ENCODE data around the gene C6orf47. TPM values are rescaled to one million over a fixed set of nuclear protein-coding genes. Genes with fewer than 3 reads are reported as not detected.

The C6orf47 gene
- polyA plus RNA-seq, 1 donor from 2014 or later, result 28.1 TPM

- Mint-ChIP-seq H3K27ac (peak overlapping the region; percentile 94 to 98 (median 95)), H3K9me3 (peaks cover 0 to 2% (median 0%) of the 10 kb centered on the region in 3 donors), H3K4me1 (peaks cover 19 to 23% (median 19%) of the 10 kb centered on the region in 3 donors)
Observed at GRCh38 chr6:31621991-31622390, 38.6 kb downstream of the C6orf47 start.

DNA sequence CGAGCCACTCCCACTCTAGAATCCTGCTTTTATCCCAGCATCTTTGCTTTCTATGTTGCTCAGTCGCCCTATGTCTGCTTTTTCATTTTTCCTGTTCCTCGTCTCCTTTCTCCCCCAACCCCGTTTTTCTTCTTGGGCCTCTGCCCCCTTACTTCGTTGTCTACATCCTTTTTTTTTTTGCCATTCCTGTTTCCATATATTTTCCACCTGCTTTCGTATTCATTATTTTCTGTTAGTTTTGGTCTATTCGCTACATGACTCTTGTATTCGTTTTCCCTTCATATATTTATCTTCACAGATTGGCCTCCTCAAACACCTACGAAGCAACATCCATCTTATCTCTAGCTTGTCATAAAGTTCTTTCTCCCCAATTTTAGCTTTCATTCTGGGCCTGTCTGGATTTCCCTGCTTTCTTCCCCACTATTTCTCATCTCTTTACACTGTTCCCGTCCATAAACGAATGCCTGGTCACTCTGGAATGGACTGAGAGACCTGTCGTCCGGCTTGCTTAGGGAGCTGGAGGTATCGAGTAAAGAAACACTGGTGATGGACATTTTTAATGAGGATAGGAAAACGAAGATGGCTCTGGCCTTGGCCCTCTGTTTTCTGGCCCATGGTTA, 39.1 kb downstream of the C6orf47 start:
- H3K9me3 Mint-ChIP-seq, result peaks cover 0 to 2% (median 0%) of the 10 kb centered on the region in 3 donors
- H3K36me3 Mint-ChIP-seq, result no peaks in the 10 kb centered on the region
- peak overlapping the region; percentile 94 to 98 (median 95) for H3K27ac Mint-ChIP-seq
- no peaks in the 10 kb centered on the region for H3K27me3 Mint-ChIP-seq
- peaks cover 19 to 26% (median 21%) of the 10 kb centered on the region in 3 donors for H3K4me1 Mint-ChIP-seq
- peak overlapping the region; percentile 88 to 100 (median 94) for H3K4me3 Mint-ChIP-seq

More at GRCh38 chr6:31621991-31622390, 38.6 kb downstream of the C6orf47 start:
- no peaks in the 10 kb centered on the region for H3K27me3 Mint-ChIP-seq
- H3K4me3 Mint-ChIP-seq, result peak overlapping the region; percentile 88 to 100 (median 94)
- peaks cover 3% of the 10 kb centered on the region for H3K36me3 Mint-ChIP-seq

DNA sequence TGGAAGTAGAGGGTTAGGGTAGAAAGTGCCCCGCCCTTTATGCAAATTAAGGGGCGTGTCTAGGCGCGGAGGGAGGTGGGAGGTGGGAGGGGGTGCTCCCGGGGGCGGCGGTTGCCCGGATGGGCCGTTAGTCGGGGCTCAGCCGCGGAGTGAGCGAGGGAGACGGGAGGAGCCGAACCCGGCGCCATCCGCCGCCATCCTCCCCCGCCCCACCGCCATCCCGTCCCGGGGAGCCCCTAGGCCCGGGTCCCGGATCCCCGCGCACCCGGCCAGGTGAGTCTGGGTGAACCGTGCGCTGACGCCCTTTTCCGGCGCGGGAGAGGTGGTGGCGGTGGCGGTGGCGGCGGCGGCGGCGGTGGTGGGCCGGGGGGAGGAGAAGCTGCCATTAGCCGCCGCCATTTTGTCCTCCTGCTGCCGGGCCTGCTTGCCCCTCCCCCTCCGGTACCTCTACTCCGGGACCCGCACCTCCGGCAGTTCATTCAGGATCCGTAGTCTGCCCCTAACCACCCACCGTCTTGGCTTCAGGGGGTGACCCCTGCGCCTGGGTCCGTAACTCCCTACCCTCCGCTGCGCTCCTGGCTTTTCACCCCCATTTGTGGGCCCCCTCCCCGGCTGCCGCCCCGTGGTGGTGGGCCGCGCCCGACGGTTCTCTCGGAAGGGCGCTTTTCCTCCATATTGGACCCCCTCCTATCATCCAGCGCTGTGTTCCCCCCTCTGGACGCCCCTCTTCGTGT, 39.8 kb downstream of the C6orf47 start, which contains the start of gene PRRC2A:
TSS of gene PRRC2A (plus strand) at position 130 of the 734 bp plus-strand sequence. CDS start 2,075 bp downstream, outside the sequence.
- Mint-ChIP-seq H3K27me3 (no peaks in the 10 kb centered on the region), H3K4me1 (peaks cover 22 to 26% (median 25%) of the 10 kb centered on the region in 3 donors), H3K4me3 (peak within 1 kb of the TSS; percentile 88 to 100 (median 94)), H3K27ac (peak within 1 kb of the TSS; percentile 94 to 98 (median 97)), H3K9me3 (peaks cover 0 to 2% (median 0%) of the 10 kb centered on the region in 3 donors), H3K36me3 (no peaks in the 10 kb centered on the region)

DNA sequence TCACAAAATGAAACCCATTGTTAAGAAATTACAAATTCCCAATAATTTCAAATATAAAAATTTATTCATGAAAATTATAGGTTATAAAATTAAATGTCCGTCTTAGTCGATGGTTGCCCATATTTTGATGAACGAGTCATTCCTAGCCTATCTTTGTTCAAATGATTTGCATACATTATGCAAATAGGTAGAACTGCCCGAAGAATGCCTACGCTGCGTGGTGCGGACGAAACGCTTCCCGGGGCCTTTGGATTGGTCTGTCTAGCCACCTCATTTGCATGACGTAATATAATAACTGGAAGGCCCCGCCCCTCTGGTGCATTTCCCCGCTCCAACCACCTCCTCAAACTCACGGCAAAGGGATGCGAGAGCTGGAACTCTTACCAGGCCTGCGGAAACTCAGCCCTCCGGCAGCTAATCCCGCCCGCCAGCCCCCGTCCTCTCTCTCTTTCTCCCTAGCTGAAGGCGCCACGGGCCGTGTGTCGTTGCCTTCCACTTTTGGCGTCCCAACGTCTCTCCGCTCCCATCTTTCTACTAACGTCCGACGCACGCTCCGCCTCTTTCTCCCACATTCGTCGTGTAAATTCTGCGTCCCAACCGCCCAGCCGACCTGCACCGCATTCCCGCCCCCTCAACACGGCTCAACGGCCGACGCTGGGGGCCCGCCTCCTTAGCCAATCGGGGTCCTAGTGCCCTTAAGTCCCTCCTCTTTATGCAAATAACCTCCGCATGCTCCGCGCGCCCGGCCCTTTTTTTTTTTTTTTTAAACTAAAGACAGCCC, 40.6 kb downstream of the C6orf47 start:
- H3K4me3 Mint-ChIP-seq, result peak overlapping the region; percentile 88 to 100 (median 94)
- H3K4me1 Mint-ChIP-seq, result peaks cover 27 to 32% (median 27%) of the 10 kb centered on the region in 3 donors
- H3K36me3 Mint-ChIP-seq, result no peaks in the 10 kb centered on the region
- H3K27ac Mint-ChIP-seq, result peak overlapping the region; percentile 94 to 98 (median 97)
- H3K9me3 Mint-ChIP-seq, result peaks cover 0 to 2% (median 0%) of the 10 kb centered on the region in 3 donors
- peaks cover 1% of the 10 kb centered on the region for H3K27me3 Mint-ChIP-seq

- peaks cover 4% of the 10 kb centered on the region for H3K27me3 Mint-ChIP-seq
- H3K9me3 Mint-ChIP-seq, result peaks cover 0 to 2% (median 0%) of the 10 kb centered on the region in 3 donors
- H3K4me3 Mint-ChIP-seq, result peak overlapping the region in 3 of 4 donors; percentile 23 to 79 (median 47)
- no peaks in the 10 kb centered on the region for H3K36me3 Mint-ChIP-seq
- H3K27ac Mint-ChIP-seq, result peak overlapping the region in 2 of 3 donors; percentile 52 to 65
- peaks cover 29 to 39% (median 33%) of the 10 kb centered on the region in 3 donors for H3K4me1 Mint-ChIP-seq
Observed at GRCh38 chr6:31617010-31617409, 43.6 kb downstream of the C6orf47 start.

DNA sequence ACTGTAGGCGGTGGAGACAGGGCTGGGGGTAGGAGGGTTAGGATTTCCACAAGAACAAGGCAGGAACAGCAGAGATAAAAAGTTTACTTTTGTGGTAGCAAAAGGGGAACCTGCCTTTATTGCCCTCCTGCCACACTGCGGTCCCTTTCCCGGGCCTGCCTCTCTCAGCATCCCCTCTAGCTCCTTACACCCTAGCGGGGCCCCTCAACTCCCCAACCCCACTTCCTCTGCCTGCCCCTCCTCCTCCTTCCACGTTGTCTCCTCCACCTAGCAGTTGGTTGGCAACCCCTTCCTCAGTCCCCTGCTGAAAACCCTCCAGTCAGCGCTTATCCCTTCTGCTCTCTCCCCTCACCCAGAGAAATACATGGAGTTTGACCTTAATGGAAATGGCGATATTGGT, 44.8 kb downstream of the C6orf47 start:
- Mint-ChIP-seq H3K9me3 (peaks cover 0 to 2% (median 0%) of the 10 kb centered on the region in 3 donors), H3K4me3 (peak overlapping the region in 1 of 4 donors; percentile 18), H3K4me1 (peaks cover 21 to 32% (median 25%) of the 10 kb centered on the region in 3 donors), H3K27me3 (peaks cover 4% of the 10 kb centered on the region), H3K36me3 (no peaks in the 10 kb centered on the region), H3K27ac (peak overlapping the region; percentile 53 to 82 (median 64))

DNA sequence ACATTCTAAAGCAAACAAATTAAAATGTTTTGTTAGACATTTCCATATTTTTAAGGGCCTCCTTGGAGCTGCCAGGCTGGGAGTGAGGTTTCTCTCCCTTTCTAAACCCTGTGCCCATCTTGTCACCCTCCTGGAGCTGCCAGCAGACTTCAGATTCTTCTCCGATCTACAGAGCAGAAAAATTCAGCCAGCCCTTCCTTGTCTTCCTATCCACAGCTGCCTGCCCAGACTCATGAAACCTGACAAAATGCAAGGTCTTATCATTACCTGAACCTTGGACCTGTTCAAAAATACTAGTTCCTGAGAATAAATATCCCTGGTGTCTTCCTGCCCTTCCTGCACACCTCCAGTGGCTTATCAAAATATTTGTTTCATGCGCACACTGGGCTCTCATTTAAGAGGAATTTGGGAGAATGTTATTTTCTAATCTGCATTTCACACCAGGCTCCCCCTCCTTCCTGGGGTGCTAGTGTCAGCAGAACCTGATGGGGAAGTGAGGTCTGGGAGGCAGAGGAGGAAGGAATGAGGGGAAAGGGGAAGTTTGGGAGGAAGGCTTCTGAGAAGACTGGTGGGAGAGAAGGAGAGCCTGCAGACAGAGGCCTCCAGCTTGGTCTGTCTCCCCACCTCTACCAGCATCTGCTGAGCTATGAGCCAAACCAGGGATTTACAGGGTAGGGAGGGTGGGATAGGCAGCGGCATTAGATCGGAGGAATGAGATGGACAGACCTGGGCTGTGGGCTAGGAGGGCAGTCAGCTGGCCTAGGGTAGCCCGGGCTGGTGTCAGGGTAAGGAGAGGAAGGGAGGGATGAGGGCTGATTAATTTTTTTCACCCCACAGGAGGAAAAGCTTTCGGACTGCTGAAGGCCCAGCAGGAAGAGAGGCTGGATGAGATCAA, 45.6 kb downstream of the C6orf47 start, which contains the start of gene AIF1:
TSS of gene AIF1 (plus strand) at position 551 of the 895 bp plus-strand sequence. CDS start at position 647, 96 bp downstream.
- Mint-ChIP-seq H3K4me1 (peaks cover 16 to 32% (median 25%) of the 10 kb centered on the region in 3 donors), H3K4me3 (peak within 1 kb of the TSS in 3 of 4 donors; percentile 18 to 83 (median 46)), H3K27me3 (peaks cover 4% of the 10 kb centered on the region), H3K27ac (peak within 1 kb of the TSS; percentile 64 to 92 (median 71)), H3K9me3 (no peaks in the 10 kb centered on the region), H3K36me3 (no peaks in the 10 kb centered on the region)

DNA sequence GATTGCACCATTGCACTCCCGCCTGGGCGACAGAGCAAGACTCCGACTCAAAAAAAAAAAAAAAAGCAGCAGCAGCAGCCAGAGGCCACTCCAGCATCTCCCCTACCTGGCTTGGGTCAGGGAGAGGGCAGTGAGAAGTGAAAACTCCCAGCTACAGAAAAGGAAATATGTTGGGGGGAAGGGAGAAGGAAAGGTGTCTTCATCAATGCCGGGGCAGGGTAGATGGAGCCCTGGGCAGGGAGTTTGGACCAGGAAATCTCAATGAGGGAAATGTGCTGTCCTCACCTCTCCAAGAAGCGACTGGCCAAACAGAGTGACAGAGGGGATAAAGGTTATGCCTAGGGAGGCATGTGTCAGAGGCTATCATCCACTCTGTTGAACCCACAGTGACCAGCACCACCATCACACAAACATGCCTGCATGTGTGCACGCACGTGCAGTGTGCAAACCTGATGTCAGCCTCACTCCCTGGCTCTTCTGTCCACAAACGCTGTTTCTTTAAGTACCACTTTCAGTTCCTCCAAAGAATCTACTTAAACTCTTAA, 46.4 kb downstream of the C6orf47 start:
- H3K4me3 Mint-ChIP-seq, result peak overlapping the region in 1 of 4 donors; percentile 83
- H3K4me1 Mint-ChIP-seq, result peaks cover 15 to 28% (median 23%) of the 10 kb centered on the region in 3 donors
- H3K27ac Mint-ChIP-seq, result peak overlapping the region in 2 of 3 donors; percentile 64 to 92

GRCh38 chr6:31610968-31611367, 49.6 kb downstream of the C6orf47 start:
- peak overlapping the region in 1 of 3 donors; percentile 39 for H3K27ac Mint-ChIP-seq
- H3K9me3 Mint-ChIP-seq, result no peaks in the 10 kb centered on the region
- H3K4me3 Mint-ChIP-seq, result no peak overlapping the region
- peaks cover 4% of the 10 kb centered on the region for H3K27me3 Mint-ChIP-seq
- H3K36me3 Mint-ChIP-seq, result no peaks in the 10 kb centered on the region
- H3K4me1 Mint-ChIP-seq, result peaks cover 11 to 20% (median 20%) of the 10 kb centered on the region in 3 donors

More for the DNA sequence above, 46.4 kb downstream of the C6orf47 start:
- Mint-ChIP-seq H3K36me3 (no peaks in the 10 kb centered on the region), H3K9me3 (no peaks in the 10 kb centered on the region), H3K27me3 (peaks cover 4% of the 10 kb centered on the region)

GRCh38 chr6:31609519-31610406, 50.8 kb downstream of the C6orf47 start:
- Mint-ChIP-seq H3K27ac (no peak overlapping the region), H3K4me1 (peaks cover 7 to 10% (median 9%) of the 10 kb centered on the region in 3 donors), H3K27me3 (peaks cover 3% of the 10 kb centered on the region), H3K4me3 (no peak overlapping the region), H3K36me3 (no peaks in the 10 kb centered on the region), H3K9me3 (no peaks in the 10 kb centered on the region)
